Activated naive CD8-positive, alpha-beta T cell treated with anti-CD3 and anti-CD28 coated beads for 36 hours (primary cell): ENCODE results near the gene CD8A. TPM values are rescaled to one million over a fixed set of nuclear protein-coding genes. Genes with fewer than 3 reads are reported as not detected.
A peak's percentile ranks its signal among the peaks of the same experiment; 100 is the strongest.

Experiments used
- DNase-seq: peaks from one replicate; pipeline ENCODE4 v3.0.0; 2021
- H3K27ac Mint-ChIP-seq: one replicate; pipeline ENCODE4 v1.8.0; 2022; ENCODE audit warnings: mild to moderate bottlenecking, moderate library complexity, mixed read lengths
- H3K27me3 Mint-ChIP-seq: one replicate; pipeline ENCODE4 v1.8.0; 2022; ENCODE audit warnings: mild to moderate bottlenecking, mixed read lengths
- H3K36me3 Mint-ChIP-seq: one replicate; pipeline ENCODE4 v1.8.0; 2021; ENCODE audit warnings: mild to moderate bottlenecking, mixed read lengths
- H3K4me1 Mint-ChIP-seq: one replicate; pipeline ENCODE4 v1.8.0; 2021; ENCODE audit warnings: mixed read lengths
- H3K4me3 Mint-ChIP-seq: one replicate; pipeline ENCODE4 v1.8.0; 2022; ENCODE audit warnings: mild to moderate bottlenecking, moderate library complexity, mixed read lengths
- H3K9me3 Mint-ChIP-seq: one replicate; pipeline ENCODE4 v1.8.0; 2022; ENCODE audit warnings: mixed read lengths
- total RNA-seq, 2 experiments: library from RNA; stranded (reverse); gene quantifications; one replicate each; pipeline ENCODE4 v1.2.3, GENCODE V29; 2021

Gene CD8A
- total RNA-seq, 2 experiments from 2014 or later: 356 to 357 TPM

DNA sequence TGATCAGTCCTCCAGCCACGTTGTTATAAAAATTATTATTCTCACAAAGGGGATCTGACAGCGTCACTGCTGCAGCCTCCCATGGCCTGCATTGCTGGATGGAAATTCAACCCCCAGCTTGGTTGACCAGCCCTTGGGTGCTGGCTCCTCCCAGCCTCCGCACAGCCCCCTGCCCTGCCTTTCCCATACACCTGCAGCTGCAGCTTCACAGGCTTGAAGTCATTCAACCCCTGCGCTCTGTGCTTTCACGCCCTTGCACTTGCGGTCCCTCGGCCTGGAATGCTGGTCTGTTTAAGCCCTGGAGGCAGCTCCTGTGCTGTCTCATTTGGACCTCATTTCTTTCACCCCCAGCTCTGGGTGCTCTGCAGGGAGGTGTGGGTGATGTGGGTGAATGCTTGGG is 860 bp upstream of the CD8A start:
- Mint-ChIP-seq H3K36me3 (peaks cover 58% of the 10 kb centered on the region), H3K27me3 (peaks cover 5% of the 10 kb centered on the region), H3K9me3 (peaks cover 16% of the 10 kb centered on the region), H3K27ac (peak overlapping the region; percentile 100), H3K4me1 (peaks cover 54% of the 10 kb centered on the region), H3K4me3 (peak overlapping the region; percentile 91)
- peak; percentile 48 for DNase-seq

DNA sequence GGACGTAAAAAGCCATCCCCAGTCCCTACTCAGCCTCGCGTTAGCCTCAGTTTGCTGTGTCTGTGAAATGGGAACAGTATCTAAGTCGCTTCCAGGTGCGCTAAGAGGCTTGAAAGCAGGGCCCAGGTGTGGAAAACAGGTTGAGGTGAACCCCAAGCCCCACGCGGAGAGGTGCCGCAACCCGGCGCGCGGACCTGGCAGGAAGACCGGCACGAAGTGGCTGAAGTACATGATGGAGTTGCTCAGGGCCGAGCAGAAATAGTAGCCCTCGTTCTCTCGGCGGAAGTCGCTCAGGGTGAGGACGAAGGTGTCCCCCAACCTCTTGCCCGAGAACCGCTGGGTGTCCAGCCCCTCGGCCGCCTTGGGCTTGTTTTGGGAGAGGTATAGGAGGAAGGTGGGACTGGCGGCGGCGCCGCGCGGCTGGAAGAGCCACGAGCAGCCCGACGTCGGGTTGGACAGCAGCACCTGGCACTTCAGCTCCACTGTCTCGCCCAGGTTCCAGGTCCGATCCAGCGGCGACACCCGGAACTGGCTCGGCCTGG is 508 bp downstream of the CD8A start:
- Mint-ChIP-seq H3K27me3 (peaks cover 5% of the 10 kb centered on the region), H3K27ac (peak overlapping the region; percentile 100), H3K36me3 (peaks cover 57% of the 10 kb centered on the region), H3K4me3 (peak overlapping the region; percentile 91), H3K4me1 (peaks cover 65% of the 10 kb centered on the region), H3K9me3 (peaks cover 3% of the 10 kb centered on the region)
- DNase-seq: peak; percentile 51

DNA sequence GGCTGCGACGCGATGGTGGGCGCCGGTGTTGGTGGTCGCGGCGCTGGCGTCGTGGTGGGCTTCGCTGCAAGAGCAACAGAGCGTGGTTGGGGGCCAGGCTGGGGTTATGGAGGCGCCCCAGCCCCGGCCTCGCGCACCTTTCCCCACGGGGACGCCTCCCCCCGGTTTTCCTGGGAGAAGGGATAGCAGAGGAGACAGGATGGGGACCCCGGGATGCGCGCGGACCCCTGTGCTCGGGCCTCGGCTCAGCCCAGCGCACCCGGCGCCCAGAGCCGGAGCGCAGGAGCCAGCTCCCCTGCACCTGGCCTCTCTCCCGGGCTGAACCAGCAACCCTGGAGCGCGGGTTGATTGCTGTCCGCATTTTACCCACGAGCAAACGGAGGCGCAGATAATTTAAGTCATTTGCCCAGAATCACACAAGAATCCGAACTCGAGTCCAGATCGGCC is 1.0 kb downstream of the CD8A start:
- peak overlapping the region; percentile 91 for H3K4me3 Mint-ChIP-seq
- H3K9me3 Mint-ChIP-seq: no peaks in the 10 kb centered on the region
- H3K4me1 Mint-ChIP-seq: peaks cover 65% of the 10 kb centered on the region
- peak overlapping the region; percentile 100 for H3K27ac Mint-ChIP-seq
- peaks cover 57% of the 10 kb centered on the region for H3K36me3 Mint-ChIP-seq
- H3K27me3 Mint-ChIP-seq: peaks cover 5% of the 10 kb centered on the region
- DNase-seq: peak; percentile 25

DNA sequence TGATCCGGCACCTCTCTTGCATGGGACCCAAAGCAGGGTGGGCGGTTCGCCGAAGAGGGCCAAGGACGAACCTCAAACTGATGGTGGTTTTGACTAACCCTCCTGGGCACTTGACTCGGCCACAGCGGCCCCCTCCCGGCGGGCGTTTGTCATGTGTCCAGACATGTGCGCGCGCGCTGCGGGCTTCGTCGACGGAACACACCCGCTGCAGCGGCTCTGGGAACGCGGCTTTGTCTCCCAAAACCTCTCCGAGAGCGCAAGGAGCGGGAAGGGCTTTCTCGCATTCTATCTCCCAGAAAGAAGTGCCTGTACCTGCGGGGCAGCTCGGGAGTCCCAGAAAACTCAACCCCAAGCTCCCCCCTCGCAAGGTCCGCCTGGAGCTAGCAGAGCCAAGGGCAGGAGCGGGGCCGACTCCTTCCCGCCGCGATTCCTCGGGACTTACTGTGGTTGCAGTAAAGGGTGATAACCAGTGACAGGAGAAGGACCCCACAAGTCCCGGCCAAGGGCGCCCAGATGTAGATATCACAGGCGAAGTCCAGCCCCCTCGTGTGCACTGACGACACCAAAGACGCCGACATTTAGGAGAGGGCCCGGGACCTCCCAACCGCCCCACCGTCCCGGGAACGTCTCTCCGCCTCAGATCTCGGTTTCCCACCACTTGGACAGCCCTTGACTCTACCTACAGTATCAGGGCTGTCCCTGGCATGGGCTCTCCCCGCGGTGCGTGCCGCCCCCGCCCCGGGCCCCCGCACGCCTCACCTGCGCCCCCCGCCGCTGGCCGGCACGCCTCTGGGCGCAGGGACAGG is 1.6 kb downstream of the CD8A start:
- Mint-ChIP-seq H3K4me1 (peaks cover 65% of the 10 kb centered on the region), H3K36me3 (peaks cover 59% of the 10 kb centered on the region), H3K27me3 (peaks cover 5% of the 10 kb centered on the region), H3K9me3 (no peaks in the 10 kb centered on the region), H3K27ac (peak overlapping the region; percentile 100), H3K4me3 (peak overlapping the region; percentile 91)
- DNase-seq: peak; percentile 60

DNA sequence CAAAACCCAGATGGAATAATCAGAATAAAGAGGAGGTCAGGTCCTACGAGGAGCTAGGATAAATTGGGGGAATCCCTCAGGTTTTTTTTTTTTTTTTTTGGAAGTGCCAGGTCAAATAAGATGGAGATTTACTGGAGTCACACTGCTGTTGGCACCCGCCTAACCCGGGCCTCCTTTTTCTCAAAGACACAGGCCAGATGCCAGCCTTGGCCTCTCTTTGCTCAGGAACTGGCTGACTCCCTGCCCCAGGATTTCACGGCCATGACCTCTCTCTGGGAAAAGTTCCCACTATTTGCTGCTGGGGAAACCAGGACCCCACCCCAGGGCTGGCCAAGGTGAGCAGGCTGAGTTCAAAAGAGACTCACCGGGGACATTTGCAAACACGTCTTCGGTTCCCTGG is 2.5 kb downstream of the CD8A start:
- peak overlapping the region; percentile 91 for H3K4me3 Mint-ChIP-seq
- peak overlapping the region; percentile 100 for H3K27ac Mint-ChIP-seq
- DNase-seq: no peak
- peaks cover 65% of the 10 kb centered on the region for H3K4me1 Mint-ChIP-seq
- H3K27me3 Mint-ChIP-seq: peaks cover 5% of the 10 kb centered on the region
- H3K9me3 Mint-ChIP-seq: no peaks in the 10 kb centered on the region
- peaks cover 62% of the 10 kb centered on the region for H3K36me3 Mint-ChIP-seq

DNA sequence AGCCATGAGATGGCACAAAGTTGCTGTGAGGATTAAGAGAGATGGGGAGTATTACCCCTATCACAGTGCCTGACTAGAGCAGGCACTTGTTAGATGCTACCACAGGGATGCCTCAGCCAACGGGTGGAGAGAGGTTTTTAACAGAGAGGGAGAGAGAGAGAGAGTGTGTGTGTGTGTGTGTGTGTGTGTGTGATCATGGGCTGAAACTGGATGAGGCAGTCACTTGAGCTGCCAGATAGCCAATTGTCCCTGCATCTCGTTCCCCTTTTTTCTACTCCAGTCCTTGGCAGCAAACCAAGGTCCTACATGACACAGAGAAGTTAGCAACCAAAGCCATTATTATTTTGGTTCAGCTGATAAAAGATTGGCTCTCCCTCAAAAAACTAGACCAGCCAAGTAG is 3.0 kb downstream of the CD8A start:
- no peaks in the 10 kb centered on the region for H3K9me3 Mint-ChIP-seq
- DNase-seq: peak; percentile 48
- peak overlapping the region; percentile 91 for H3K4me3 Mint-ChIP-seq
- peak overlapping the region; percentile 100 for H3K27ac Mint-ChIP-seq
- H3K4me1 Mint-ChIP-seq: peaks cover 66% of the 10 kb centered on the region
- H3K27me3 Mint-ChIP-seq: peaks cover 5% of the 10 kb centered on the region
- H3K36me3 Mint-ChIP-seq: peaks cover 62% of the 10 kb centered on the region

DNA sequence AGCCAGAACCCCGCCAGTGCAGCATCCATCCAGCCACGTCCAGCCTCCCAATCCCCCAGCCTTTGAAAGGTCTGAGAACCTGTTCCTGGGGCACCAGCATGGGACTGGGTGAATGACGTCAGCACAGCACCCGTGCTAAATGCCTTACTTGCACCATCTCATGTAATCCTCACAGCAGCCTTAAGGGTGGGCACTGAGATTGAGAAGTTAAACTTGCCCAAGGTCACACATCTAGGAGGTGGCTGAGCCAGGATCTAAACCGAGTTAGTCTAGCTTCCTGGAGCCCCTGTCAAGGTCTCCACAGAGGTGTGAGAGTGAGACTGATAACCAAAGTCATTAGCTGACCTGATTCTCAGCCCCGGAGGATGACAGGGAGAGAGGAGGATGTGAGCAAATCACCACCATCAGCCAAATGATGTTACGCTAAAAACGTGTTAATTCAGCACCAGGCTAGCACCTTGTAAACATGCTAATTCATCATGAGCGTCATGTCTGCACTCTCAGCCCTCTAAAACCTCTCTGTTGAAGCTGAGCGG is 4.6 kb downstream of the CD8A start:
- H3K4me3 Mint-ChIP-seq: peak overlapping the region; percentile 91
- DNase-seq: peak; percentile 75
- H3K36me3 Mint-ChIP-seq: peaks cover 62% of the 10 kb centered on the region
- no peaks in the 10 kb centered on the region for H3K9me3 Mint-ChIP-seq
- peaks cover 5% of the 10 kb centered on the region for H3K27me3 Mint-ChIP-seq
- H3K4me1 Mint-ChIP-seq: peaks cover 70% of the 10 kb centered on the region
- H3K27ac Mint-ChIP-seq: peak overlapping the region; percentile 100

DNA sequence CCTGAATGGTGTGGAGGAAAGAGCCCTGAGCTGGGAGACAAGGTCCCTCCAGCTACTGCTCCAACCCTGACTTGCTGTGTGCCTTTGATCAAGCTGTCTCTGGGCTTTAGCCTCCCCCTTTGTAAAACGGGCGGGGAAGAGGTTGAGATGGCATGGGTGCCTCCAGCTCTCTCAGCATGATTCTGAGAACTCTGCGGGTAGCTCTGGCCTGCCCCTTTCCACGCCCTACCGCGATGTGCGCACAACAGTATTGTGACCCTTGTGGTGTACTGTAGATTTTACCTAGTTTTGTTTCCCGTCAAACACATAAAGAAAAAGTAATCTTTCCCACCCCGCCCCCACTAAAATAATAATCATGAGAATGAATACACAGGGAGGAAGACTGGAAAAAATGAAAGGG is 5.3 kb downstream of the CD8A start:
- peak; percentile 87 for DNase-seq
- H3K9me3 Mint-ChIP-seq: no peaks in the 10 kb centered on the region
- peak overlapping the region; percentile 100 for H3K27ac Mint-ChIP-seq
- peak overlapping the region; percentile 91 for H3K4me3 Mint-ChIP-seq
- peaks cover 68% of the 10 kb centered on the region for H3K4me1 Mint-ChIP-seq
- peaks cover 5% of the 10 kb centered on the region for H3K27me3 Mint-ChIP-seq
- peaks cover 62% of the 10 kb centered on the region for H3K36me3 Mint-ChIP-seq

DNA sequence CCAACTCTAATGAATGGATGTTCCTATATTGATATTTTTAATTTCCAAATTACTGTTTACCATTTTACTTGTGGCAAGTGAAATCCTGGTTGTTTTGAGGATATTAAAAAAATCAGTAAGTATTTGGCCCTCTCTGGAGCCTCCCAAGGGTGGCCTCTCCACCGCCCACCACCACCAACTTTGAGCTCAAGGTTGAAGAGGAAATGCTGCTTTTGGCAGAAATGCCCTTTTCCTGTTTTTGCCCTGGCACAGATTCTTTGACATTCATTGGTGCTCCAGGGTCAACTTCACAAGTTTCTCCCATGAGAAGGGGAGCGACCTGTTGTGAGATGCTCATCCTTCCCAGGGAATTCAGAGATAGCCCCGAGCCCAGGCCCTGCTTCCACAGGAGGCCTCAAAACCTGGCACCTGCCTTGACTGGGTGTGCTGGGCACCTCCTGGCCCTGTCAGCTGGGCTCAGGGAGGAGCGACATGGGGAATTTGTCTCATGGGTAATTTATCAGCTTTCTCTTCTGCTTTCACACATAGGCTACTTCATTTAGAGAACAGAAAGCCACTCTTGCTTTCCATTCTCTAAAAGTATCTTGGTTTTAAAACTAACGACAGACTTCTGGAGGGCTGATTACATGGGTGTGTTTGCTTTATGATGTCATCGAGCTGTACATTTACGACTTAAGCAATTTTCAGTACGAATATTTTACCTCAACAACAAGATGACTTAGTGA is 6.9 kb downstream of the CD8A start:
- H3K4me1 Mint-ChIP-seq: peaks cover 68% of the 10 kb centered on the region
- peak overlapping the region; percentile 100 for H3K27ac Mint-ChIP-seq
- peaks cover 50% of the 10 kb centered on the region for H3K36me3 Mint-ChIP-seq
- H3K9me3 Mint-ChIP-seq: no peaks in the 10 kb centered on the region
- peak overlapping the region; percentile 51 for H3K4me3 Mint-ChIP-seq
- peak; percentile 48 for DNase-seq
- peaks cover 5% of the 10 kb centered on the region for H3K27me3 Mint-ChIP-seq

DNA sequence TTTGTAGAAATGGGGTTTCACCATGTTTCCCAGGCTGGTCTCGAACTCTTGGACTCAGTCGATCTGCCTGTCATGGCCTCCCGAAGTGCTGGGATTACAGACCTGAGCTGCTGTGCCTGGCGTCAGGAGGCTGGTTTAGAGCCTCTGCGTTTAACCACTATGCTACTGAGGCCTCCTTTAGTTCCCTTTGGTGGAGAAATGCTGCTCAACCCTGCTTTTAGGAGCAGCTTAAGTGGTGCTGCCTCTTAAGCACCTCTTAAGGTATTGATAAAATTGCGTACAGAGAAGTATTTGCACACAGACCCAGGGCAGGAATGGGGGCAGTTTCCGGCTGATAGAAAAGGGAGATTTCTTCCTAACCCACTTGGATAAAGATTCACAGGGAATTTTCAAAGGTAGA is 8.0 kb downstream of the CD8A start:
- Mint-ChIP-seq H3K36me3 (peaks cover 39% of the 10 kb centered on the region), H3K27ac (peak overlapping the region; percentile 57), H3K4me3 (no peak overlapping the region), H3K4me1 (peaks cover 59% of the 10 kb centered on the region), H3K27me3 (peaks cover 3% of the 10 kb centered on the region), H3K9me3 (no peaks in the 10 kb centered on the region)
- no peak for DNase-seq

DNA sequence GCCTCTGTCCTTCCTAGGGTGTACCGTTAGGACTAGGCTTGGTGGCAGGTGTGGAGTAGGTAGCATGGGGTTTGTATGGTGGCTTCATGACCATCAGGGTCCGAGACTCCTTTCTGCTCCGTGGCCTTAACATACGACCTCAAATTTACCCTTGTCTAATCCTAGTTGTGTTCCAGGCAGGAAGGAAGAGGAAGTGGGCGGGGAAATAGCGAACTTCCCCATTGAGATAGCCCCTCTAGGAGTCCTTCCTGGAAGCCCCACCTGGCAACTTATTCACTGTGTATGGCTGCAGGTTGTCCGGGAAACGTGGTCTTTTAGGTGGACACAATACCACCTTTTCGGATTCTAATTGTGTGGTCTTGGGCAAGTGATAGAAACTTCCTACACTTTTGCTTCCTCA is 9.3 kb downstream of the CD8A start:
- Mint-ChIP-seq H3K27me3 (no peaks in the 10 kb centered on the region), H3K9me3 (no peaks in the 10 kb centered on the region), H3K4me1 (peaks cover 50% of the 10 kb centered on the region), H3K4me3 (no peak overlapping the region), H3K36me3 (peaks cover 27% of the 10 kb centered on the region), H3K27ac (peak overlapping the region; percentile 57)
- DNase-seq: no peak

DNA sequence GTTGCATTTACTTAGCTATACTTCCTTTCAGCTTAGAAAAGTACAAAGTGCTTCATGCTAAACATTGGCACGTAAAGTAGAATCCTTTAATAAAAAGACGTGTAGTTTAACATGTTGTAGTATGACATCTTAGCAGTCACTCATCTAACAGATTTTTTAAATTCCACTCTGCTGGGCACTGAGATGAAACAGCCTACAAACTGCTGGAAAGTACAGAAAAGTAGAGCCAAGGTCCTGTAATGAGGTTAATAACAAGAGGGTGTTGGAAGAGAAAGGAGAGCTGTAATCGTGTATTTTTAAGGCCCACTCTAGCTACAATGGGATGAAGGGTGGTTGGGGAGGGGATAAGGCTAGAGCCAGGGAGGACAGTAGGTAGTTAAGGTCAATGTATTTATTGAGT is 10.7 kb downstream of the CD8A start:
- Mint-ChIP-seq H3K27ac (no peak overlapping the region), H3K27me3 (no peaks in the 10 kb centered on the region), H3K9me3 (no peaks in the 10 kb centered on the region), H3K36me3 (peaks cover 14% of the 10 kb centered on the region), H3K4me1 (peaks cover 40% of the 10 kb centered on the region), H3K4me3 (no peak overlapping the region)
- DNase-seq: no peak

DNA sequence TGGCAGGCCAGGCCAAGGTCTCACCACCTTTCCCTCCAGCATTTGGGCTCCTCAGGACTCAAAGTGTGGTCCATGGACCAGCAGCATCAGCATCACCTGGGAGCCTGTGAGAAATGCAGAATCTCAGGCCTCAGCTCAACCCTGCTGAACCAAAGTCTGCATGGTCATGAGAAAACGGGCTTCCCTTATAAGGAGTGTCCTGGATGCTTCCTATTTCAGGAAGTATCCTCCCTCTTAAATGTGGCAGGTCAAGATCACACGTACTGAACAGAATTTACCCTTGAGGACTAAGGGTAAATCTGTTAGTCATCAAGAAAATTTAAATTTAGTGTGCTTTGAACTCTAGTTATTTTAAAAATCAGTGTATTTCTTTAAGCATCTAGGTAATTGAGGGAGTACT is 11.8 kb downstream of the CD8A start:
- Mint-ChIP-seq H3K27ac (no peak overlapping the region), H3K36me3 (peaks cover 9% of the 10 kb centered on the region), H3K9me3 (no peaks in the 10 kb centered on the region), H3K4me1 (peaks cover 35% of the 10 kb centered on the region), H3K27me3 (no peaks in the 10 kb centered on the region), H3K4me3 (no peak overlapping the region)
- DNase-seq: no peak

DNA sequence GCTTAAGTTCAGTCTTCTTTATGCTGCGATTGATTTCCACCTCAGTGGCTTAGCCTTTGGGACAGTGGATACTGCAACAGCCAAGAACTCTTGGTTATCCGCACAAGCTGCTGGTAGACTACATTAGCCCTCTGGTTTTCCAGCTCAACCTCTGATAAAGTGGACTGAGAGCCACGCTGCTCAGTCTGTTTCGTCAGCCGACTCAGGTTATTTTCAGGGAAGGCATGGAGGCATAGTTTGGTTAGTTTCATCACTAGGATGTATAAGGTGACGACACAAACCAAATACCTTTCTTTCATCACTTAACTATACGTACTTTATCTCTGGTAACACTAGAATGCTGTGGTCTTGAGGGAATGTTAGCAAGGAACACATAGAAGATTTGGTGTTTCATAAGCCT is 14.2 kb downstream of the CD8A start:
- H3K9me3 Mint-ChIP-seq: no peaks in the 10 kb centered on the region
- H3K27me3 Mint-ChIP-seq: no peaks in the 10 kb centered on the region
- no peak for DNase-seq
- peaks cover 17% of the 10 kb centered on the region for H3K4me1 Mint-ChIP-seq
- H3K4me3 Mint-ChIP-seq: no peak overlapping the region
- H3K27ac Mint-ChIP-seq: no peak overlapping the region
- H3K36me3 Mint-ChIP-seq: peaks cover 21% of the 10 kb centered on the region

DNA sequence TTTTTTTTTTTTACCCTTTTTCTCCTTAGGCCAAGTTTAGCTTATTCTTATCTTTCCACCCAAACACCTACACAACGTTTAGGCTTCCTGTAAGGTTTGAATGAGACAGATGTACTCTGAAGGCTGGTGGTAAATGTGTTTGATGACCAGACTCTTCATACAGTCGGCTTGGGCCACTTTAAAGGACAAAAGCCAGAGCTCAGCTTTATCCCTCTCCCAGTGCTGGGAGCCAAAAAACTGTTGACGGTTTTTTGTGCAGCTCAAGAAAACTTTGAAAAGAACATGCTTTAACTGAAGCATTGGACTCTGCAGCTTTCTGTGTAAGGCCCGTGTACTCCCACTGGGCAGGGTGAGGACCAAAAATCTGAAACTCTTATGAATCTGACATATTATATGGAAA is 15.4 kb downstream of the CD8A start:
- DNase-seq: no peak
- no peak overlapping the region for H3K4me3 Mint-ChIP-seq
- H3K27me3 Mint-ChIP-seq: no peaks in the 10 kb centered on the region
- H3K36me3 Mint-ChIP-seq: peaks cover 24% of the 10 kb centered on the region
- H3K9me3 Mint-ChIP-seq: no peaks in the 10 kb centered on the region
- H3K27ac Mint-ChIP-seq: no peak overlapping the region
- H3K4me1 Mint-ChIP-seq: peaks cover 17% of the 10 kb centered on the region
